Kidney (tissue), 14 donors: ENCODE results near the gene ROR1. TPM values are rescaled to one million over a fixed set of nuclear protein-coding genes. Genes with fewer than 3 reads are reported as not detected.

Experiments used
- DNase-seq, 5 donors: peaks; one replicate each; pipeline ENCODE4 v3.0.0-alpha.2; 2013 to 2020
- FAIRE-seq: peaks from 2 replicates; lab custom pipeline; 2012; peaks lifted over from hg19 to GRCh38; lab: Jason Lieb, UNC
- H3K27ac ChIP-seq, 2 donors: one replicate each; pipeline ENCODE4 v1.7.0; 2013; ENCODE audit warnings: low read depth in 2 of 2, low read length in 2 of 2, inconsistent platforms in 1 of 2
- H3K27me3 ChIP-seq: one replicate; pipeline ENCODE4 v1.7.1; 2013; ENCODE audit warnings: low read length, inconsistent platforms; ENCODE audit not compliant: control insufficient read depth, insufficient read depth
- H3K36me3 ChIP-seq, 3 donors: one replicate each; pipeline versions ENCODE4 v1.7.0 to v1.7.1; 2013; ENCODE audit warnings: low read length in 3 of 3, control low read depth in 1 of 3, inconsistent platforms in 1 of 3; ENCODE audit not compliant: insufficient read depth in 3 of 3, control insufficient read depth in 2 of 3
- H3K4me1 ChIP-seq, 3 donors: one replicate each; pipeline versions ENCODE4 v1.7.0 to v1.7.1; 2013; ENCODE audit warnings: low read length in 3 of 3, inconsistent platforms in 1 of 3, low read depth in 1 of 3; ENCODE audit not compliant: control insufficient read depth in 2 of 3, insufficient read depth in 2 of 3
- H3K4me3 ChIP-seq, 3 donors: one replicate each; pipeline versions ENCODE4 v1.7.0 to v1.8.1; 2013; ENCODE audit warnings: low read length in 3 of 3, control low read depth in 1 of 3, inconsistent platforms in 1 of 3
- H3K9ac ChIP-seq, 3 donors: one replicate each; pipeline versions ENCODE4 v1.7.0 to v1.7.1; 2013; ENCODE audit warnings: low read length in 3 of 3, control low read depth in 1 of 3, inconsistent platforms in 1 of 3
- H3K9me3 ChIP-seq, 3 donors: one replicate each; pipeline versions ENCODE4 v1.7.0 to v1.7.1; 2013; ENCODE audit warnings: low read length in 3 of 3, control low read depth in 1 of 3, inconsistent platforms in 1 of 3; ENCODE audit not compliant: control insufficient read depth in 2 of 3, insufficient read depth in 1 of 3
- CTCF ChIP-seq: IDR thresholded peaks from 3 replicates; pipeline ENCODE4 v1.5.1; 2012; ENCODE audit warnings: mild to moderate bottlenecking, moderate library complexity, borderline replicate concordance; ENCODE audit not compliant: insufficient read depth; ENCODE audit errors: extremely low read depth
- intact Hi-C: fragments of 100-400 bp; cut with DNase I; formaldehyde crosslinking; loops from one replicate; pipeline ENCODE4 v1.11.1; 2022
- polyA plus RNA-seq: library from polyadenylated mRNA; stranded (reverse); fragments of 350-450 nt; fragmentation: Illumina TruSeq; extraction: RNeasy Lipid Tissue Mini Kit (QIAGEN cat#74804); gene quantifications from one replicate; pipeline ENCODE4 v1.2.3, GENCODE V29; 2014; ENCODE audit warnings: low read depth, low replicate concordance; ENCODE audit not compliant: insufficient read depth
- total RNA-seq: library from RNA; stranded (reverse); fragmentation: NEBNext Ultra II Directional; extraction: Animal tissue kit (Norgen Biotek cat#: 25700); gene quantifications from one replicate; pipeline ENCODE4 v1.2.1, GENCODE V29; 2021
- donor health status: control.
- donor health status: control.
- donor health status: control.
- donor health status: control.
- donor health status: control.
- donor health status: DM: yes; HTN: yes; CAD: no.
- donor health status: Normal renal cell carcinoma (clear cell type).

ROR1 gene
- total and polyA plus RNA-seq, 2 donors from 2014 or later = 0.77 to 8.0 TPM

- H3K27ac ChIP-seq = no peak overlapping the region
- H3K9ac ChIP-seq = no peak overlapping the region
- DNase-seq (no peak), FAIRE-seq (no peak)
- no peaks in the 10 kb centered on the region for H3K27me3 ChIP-seq
- intact Hi-C loops = no loop called here
- no peak for TF ChIP-seq CTCF
- no peaks in the 10 kb centered on the region for H3K36me3 ChIP-seq
- no peaks in the 10 kb centered on the region for H3K9me3 ChIP-seq
- H3K4me3 ChIP-seq = no peak overlapping the region
- H3K4me1 ChIP-seq = no peaks in the 10 kb centered on the region
These were observed 107.2 kb downstream of the ROR1 start for GRCh38 chr1:63880958-63881576.

GRCh38 chr1:63882048-63882704 is 108.4 kb downstream of the ROR1 start:
- Histone ChIP-seq H3K27ac (no peak overlapping the region), H3K27me3 (no peaks in the 10 kb centered on the region), H3K4me3 (no peak overlapping the region), H3K4me1 (no peaks in the 10 kb centered on the region), H3K9me3 (no peaks in the 10 kb centered on the region), H3K9ac (no peak overlapping the region), H3K36me3 (no peaks in the 10 kb centered on the region)
- no peak for FAIRE-seq
- TF ChIP-seq CTCF = no peak
- DNase-seq = no peak
- intact Hi-C loops = no loop called here

GRCh38 chr1:63883494-63884235 is 109.8 kb downstream of the ROR1 start:
- DNase-seq (peak in 1 of 5 donors; percentile 34), FAIRE-seq (no peak)
- no peak for TF ChIP-seq CTCF
- Histone ChIP-seq H3K9me3 (no peaks in the 10 kb centered on the region), H3K4me3 (no peak overlapping the region), H3K27me3 (no peaks in the 10 kb centered on the region), H3K27ac (no peak overlapping the region), H3K9ac (no peak overlapping the region), H3K4me1 (no peaks in the 10 kb centered on the region), H3K36me3 (no peaks in the 10 kb centered on the region)
- intact Hi-C loops = no loop called here
